NCI-H2081 (cell line): ENCODE measurements around the gene TBX4.

Experiments used
- DNase-seq, 2 experiments: peaks; one replicate each; lab custom pipeline; 2025; lab: John Stamatoyannopoulos, UW

The TBX4 gene

DNA sequence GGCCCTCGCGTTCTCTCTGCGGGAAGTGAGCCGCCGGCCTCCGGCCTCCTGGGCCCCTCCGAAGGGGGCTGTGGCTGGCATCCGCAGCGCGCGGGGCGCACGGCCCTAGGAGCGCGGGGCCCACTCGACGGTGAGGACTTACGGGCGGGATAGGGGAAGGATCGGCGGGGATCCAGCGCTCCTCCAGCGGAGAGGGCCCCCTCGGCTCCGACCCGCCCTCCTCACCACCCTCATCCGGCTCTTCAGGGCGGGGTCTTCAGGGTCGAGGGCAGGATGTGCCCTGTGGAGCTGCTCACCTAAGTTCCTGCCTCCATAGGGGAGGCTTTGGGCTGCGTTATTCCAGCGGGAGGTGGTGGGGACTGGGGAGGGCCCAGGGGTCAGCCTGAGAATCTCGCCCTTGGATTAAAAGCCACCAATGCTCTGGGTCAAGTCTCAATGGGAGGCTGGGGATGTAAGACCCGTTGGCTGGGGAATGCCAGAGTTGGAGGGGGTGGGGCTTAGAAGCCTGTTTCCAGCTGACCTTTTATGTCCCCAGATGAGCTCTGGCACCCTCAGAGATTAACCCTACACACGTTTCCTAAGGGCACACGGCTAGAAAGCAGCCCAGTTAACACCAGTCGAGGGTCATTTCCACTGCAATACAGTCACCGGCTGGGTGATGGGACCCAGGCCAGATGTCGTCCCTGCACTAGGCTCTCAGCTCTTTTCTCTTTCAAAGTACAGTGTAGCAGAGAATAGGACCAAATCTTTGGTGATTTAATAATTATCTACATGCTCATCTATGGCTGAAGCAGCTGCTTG, 39.2 kb upstream of the TBX4 start:
- DNase-seq: no peak

DNA sequence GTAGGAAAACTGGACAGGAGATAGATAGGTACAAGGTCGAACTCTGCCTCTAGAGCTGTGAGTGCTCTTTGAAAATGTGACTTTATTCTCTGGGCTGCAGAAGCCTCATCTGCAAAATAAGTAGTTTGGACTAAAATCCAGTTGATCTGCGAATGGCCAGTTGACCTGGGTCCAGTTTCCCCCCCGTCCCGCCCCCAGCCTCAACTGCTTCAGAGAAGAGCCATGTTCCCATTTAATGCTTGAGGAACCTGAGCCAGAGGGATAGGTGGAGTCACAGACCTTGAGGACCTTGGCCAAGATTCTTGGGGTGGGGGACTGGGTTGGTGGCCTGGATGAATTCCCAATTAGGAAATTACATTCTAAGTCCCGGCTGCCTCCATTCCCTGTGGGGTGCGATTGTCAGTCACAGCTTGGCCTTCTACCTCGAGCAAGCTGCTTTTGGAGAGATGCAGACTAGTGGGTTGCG, 38.5 kb upstream of the TBX4 start:
- DNase-seq: no peak

GRCh38 chr17:61414141-61414935, 37.9 kb upstream of the TBX4 start:
- no peak for DNase-seq

DNA sequence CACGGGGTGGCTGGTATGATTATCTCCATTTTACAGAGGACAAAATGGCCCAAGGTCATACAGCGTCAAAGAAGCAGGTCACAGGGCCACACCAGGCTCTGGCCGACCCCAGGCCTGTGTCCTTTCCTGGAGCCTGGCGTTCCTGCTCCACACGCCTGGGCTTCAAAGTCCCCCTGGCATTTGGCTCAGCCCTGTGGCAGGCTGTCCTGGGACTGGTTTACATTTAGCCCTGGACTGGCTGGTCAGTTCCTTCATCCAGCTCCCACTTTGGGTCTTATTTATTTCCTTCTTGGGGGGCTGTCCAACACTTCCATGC, 37.3 kb upstream of the TBX4 start:
- DNase-seq: no peak

DNA sequence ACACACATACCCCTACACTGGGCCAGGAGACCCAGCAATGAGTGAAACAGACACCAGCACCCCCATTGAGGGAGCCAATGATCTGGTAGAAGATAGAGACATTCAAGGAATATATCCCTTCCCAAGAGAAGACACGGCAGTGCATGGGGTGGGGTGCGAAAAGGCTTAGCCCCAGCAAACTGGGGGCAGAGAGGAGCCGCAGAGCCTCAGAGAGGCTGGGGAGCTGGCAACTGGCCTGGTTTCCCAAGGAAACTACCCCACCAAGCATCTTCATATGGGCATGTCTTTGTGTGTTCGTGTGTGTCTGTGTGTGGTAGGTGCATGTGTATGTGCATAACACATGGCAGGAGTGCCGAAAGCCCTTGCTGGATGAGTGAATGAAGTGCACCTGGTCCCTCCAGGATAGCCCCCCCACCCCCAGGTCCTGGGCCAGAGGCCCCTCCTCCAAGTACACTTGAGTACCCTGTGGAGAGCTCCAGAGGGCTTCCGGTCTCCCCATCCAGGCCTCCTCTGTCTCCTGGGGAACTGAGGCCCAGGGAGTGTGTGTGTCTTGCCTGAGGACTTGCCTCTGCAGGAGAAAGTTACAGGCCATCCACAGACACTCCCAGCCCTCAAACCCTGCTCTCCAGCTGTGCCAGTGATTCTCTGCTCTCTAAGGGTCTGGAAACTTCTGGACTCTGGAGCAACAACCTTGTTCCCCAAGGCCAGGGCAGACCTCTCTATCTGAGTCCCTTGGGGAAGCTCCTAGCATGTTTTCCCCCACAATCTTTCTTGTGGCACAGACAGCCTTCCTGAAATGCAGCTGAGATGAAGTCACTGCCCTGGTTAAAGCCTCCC, 36.6 kb upstream of the TBX4 start:
- DNase-seq: no peak

GRCh38 chr17:61416211-61416539, 36.0 kb upstream of the TBX4 start:
- no peak for DNase-seq

- DNase-seq: peak; percentile 66 to 67
Observed at GRCh38 chr17:61416540-61417363, 35.5 kb upstream of the TBX4 start.

DNA sequence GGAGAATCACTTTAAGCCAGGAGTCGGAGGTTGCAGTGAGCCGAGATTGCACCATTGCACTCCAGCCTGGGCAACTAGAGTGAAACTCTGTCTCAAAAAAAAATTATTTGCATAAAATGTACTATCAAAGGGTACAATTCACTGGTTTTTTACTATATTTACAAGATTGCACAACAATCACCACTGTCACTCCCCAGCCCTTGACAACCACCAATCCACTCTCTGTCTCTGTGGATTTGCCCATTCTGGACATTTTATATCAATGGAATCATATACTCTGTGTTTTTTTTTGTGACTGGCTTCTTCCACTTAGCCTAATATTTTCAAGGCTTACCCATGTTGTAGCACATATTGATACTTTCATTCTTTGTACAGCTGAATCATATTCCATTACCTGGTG, 33.8 kb upstream of the TBX4 start:
- no peak for DNase-seq

DNA sequence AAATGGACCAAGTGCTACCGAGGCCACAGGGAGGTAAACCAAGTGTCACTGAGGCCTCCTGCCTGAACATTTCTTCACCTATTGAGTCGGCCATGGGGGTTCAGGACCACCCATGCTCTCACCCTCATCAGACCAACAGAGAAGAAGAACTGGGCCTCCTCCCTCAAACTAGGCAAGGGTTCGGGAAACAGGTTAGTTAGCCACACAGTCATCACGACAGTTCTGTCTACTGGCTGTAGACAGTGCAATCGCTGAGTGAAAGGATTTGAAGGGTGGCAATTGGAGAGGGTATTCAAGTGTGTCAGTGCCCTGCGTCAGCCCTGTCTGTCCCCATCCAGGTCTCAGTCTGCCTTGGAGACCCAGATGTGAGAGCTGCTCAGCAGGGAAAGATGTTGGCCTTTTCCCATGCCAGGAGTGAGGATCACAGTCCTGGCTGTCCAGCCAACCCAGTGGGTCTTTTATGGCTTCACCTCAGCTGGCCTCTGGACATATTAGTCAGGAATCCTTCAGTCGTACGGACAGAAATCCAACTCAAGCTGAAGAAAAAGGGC, 32.7 kb upstream of the TBX4 start:
- DNase-seq: no peak

- no peak for DNase-seq
Observed at GRCh38 chr17:61420052-61420451, 32.2 kb upstream of the TBX4 start.

- DNase-seq: no peak
Observed at GRCh38 chr17:61420745-61421398, 31.4 kb upstream of the TBX4 start.

DNA sequence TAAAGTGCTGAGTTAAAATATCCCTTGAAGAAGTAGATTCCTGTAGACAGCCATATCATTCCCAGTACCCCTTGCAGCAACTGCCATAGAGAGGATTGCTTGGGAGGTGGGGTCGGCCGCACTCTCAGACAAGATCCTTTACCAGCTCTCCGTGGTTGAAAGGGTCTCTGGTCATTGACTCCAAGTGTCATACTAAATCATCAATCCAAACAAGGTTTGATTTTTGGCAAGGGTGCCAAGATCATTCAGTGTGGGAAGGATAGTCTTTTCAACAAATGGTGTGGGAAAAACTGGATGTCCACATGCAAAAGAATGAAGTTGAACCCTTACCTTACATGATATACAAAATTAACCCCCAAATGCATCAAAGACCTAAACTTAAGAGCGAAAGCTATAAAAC, 30.8 kb upstream of the TBX4 start:
- no peak for DNase-seq

GRCh38 chr17:61422116-61422799, 30.0 kb upstream of the TBX4 start:
- no peak for DNase-seq

- DNase-seq: no peak
Observed at GRCh38 chr17:61422869-61423268, 29.4 kb upstream of the TBX4 start.

DNA sequence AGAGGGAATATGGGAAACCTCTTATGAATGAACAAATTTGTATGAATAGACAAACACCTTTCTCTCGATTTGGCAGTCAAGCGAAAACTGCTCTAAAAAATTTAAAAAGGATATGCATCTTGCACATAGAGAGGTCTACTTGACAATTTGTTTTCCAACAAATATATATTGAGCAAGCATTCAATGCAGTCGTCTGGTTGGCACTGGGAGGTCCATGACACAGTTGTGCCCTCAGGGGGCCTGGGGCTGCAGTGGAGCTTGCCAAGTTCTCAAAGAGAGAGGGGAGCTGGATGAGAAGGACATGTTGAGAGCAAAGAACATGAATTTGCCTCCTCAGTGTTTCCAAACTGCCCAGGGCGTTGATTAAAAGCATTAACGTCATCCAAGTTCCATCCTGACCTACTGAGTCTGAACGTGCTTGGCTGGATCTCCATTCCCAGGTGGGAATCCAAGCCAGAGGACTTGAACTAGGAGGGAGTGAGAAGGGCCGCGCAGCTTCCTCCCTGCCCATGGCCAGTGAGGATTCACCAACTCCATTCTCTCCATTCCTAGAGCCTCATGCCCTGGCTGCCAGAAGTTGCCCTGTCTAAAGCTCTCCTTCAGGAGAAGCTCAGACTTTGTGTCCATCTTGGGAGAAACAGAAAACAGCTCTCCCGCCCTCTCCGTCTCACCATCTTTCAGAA, 28.1 kb upstream of the TBX4 start:
- no peak for DNase-seq

GRCh38 chr17:61425682-61426481, 26.3 kb upstream of the TBX4 start:
- peak in 1 of 2 experiments; percentile 14 for DNase-seq

GRCh38 chr17:61426482-61427304, 25.5 kb upstream of the TBX4 start:
- DNase-seq: no peak

DNA sequence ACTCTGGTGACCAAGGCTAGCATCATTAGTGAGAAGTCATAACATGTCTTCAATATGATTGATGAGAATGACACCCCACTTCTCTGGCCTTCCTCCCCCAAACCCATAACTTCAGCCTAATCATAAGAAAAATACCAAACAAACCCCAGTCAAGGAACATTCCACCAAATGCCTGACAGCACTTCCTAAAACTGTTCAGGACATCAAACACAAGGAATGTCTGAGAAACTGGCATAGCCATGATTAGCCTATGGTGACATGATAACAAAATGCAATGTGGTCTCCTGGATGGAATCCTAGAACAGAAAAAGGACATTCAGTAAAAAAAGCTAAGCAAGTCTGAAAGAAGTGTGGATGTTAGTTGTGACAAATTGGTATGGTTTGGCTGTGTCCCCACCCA, 24.7 kb upstream of the TBX4 start:
- DNase-seq: no peak
